NCI-H748 treated with DMSO at 0.1 percent for 48 hours (cell line): Measurements from ENCODE around the gene SCOC.
"Not testable (repeated sequence)": the region's sequence is repeated elsewhere in the genome, so short reads cannot be mapped to it uniquely, and the experiment has no call there.

ENCODE experiments used
- DNase-seq: peaks from one replicate; lab custom pipeline; 2025; lab: John Stamatoyannopoulos, UW

The SCOC gene

GRCh38 chr4:140361099-140361498 is 12.3 kb upstream of the SCOC start:
- no peak for DNase-seq

GRCh38 chr4:140363051-140363450 is 10.4 kb upstream of the SCOC start:
- DNase-seq: no peak

GRCh38 chr4:140363558-140363957 is 9.9 kb upstream of the SCOC start:
- DNase-seq: peak; percentile 70

- DNase-seq: no peak
Measured at GRCh38 chr4:140367738-140368137, 5.7 kb upstream of the SCOC start.

- DNase-seq: no peak
Measured at GRCh38 chr4:140368686-140369085, 4.8 kb upstream of the SCOC start.

GRCh38 chr4:140372751-140373327 is 607 bp upstream of the SCOC start:
- DNase-seq: peak; percentile 2

- DNase-seq: no peak
Measured at GRCh38 chr4:140374130-140374477, 658 bp downstream of the SCOC start.

GRCh38 chr4:140382732-140383131 is 9.3 kb downstream of the SCOC start:
- no peak for DNase-seq

GRCh38 chr4:140388015-140388414 is 14.6 kb downstream of the SCOC start:
- DNase-seq: no peak

GRCh38 chr4:140395668-140396067 is 22.2 kb downstream of the SCOC start:
- no peak for DNase-seq

GRCh38 chr4:140400111-140400510 is 26.7 kb downstream of the SCOC start:
- DNase-seq: no peak

GRCh38 chr4:140406292-140406691 is 32.8 kb downstream of the SCOC start:
- DNase-seq: no peak

GRCh38 chr4:140408974-140409373 is 35.5 kb downstream of the SCOC start:
- no peak for DNase-seq

GRCh38 chr4:140413130-140413969 is 39.9 kb downstream of the SCOC start:
- not testable (repeated sequence) for DNase-seq

GRCh38 chr4:140423106-140423505 is 49.7 kb downstream of the SCOC start:
- no peak for DNase-seq

GRCh38 chr4:140426610-140427105 is 53.2 kb downstream of the SCOC start:
- peak; percentile 52 for DNase-seq

- DNase-seq: peak; percentile 73
Measured at GRCh38 chr4:140427106-140427918, 53.9 kb downstream of the SCOC start, which contains the start of gene CLGN. Gene CLGN (minus strand): TSS chr4:140427648. CDS start chr4:140413078, 14,570 bp downstream.

- peak; percentile 37 for DNase-seq
Measured at GRCh38 chr4:140427919-140428471, 54.5 kb downstream of the SCOC start.
